SW480 (cell line): ENCODE results near the gene ZNF775.
A peak's percentile ranks its signal among the peaks of the same experiment; 100 is the strongest.

Experiments
- DNase-seq: peaks from one replicate; pipeline ENCODE4 v3.0.0-alpha.2; 2016; ENCODE audit warnings: low spot score

The ZNF775 gene

DNA sequence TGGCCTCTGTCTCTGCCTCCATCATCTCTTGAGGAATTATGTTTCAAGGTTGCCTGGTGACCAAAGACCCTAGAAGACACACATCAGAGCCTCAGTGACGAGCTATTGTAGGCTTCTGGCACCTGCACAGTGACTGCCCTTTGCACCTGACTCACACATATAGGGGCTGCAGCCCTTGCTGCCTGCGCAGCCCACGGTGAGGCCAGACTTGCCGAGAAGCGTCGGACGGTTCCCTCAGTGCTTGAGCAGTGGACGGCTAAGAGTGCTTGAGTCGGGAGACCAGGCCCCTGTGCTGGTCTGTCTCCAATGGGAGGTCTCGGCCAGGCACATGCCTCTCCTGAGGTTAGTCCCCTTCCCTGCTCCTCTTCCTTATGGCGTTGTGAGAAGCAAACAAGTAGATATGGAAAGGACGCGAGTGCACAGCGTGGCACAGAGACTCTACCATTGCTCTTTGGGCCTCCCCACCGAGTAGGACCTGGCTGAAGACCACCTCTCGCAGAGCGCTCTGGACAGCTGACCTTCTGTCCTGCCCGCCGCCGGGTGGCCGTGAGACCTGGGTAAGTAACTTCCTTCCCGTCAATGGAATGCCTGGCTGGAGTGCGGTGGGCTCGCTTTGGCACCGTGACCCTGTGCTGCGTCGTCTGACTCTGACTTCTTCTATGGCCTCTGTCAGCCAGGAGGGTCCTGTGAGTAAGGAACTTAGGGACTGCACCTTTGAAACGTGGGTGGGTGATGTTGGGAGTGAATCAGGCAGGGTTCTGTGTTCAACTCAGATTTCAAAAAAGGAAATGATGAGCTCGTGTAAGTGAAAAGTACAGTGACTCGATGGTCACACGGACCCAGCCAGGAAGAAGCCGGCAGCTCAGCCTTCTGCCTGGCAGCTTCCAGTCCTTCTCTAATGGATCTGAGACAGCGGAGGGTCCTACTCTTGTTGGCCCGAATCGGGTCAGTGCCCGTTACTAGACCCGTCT lies 33.7 kb downstream of the ZNF775 start:
- DNase-seq, result no peak

DNA sequence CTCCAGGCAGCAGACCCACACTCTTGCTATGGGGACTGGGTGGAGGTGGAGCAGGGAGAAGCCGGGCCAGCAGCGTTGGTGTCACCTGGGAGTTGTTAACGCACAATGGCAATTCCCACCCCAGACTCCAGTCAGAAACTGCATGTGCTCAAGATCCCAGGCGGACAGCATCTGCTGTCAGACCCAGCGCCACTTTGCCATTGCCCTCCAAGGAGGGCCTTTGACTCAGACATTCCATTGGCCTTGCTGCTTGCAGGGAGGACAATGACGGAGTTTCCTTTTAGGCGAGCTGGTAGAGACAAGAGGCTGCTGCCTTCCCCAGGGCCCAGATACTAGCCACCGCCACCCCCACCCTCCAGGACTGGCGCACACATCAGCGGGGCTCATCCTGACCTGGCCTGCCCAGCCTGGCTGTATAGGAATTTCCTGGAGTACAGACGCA lies 34.5 kb downstream of the ZNF775 start:
- DNase-seq, result no peak

DNA sequence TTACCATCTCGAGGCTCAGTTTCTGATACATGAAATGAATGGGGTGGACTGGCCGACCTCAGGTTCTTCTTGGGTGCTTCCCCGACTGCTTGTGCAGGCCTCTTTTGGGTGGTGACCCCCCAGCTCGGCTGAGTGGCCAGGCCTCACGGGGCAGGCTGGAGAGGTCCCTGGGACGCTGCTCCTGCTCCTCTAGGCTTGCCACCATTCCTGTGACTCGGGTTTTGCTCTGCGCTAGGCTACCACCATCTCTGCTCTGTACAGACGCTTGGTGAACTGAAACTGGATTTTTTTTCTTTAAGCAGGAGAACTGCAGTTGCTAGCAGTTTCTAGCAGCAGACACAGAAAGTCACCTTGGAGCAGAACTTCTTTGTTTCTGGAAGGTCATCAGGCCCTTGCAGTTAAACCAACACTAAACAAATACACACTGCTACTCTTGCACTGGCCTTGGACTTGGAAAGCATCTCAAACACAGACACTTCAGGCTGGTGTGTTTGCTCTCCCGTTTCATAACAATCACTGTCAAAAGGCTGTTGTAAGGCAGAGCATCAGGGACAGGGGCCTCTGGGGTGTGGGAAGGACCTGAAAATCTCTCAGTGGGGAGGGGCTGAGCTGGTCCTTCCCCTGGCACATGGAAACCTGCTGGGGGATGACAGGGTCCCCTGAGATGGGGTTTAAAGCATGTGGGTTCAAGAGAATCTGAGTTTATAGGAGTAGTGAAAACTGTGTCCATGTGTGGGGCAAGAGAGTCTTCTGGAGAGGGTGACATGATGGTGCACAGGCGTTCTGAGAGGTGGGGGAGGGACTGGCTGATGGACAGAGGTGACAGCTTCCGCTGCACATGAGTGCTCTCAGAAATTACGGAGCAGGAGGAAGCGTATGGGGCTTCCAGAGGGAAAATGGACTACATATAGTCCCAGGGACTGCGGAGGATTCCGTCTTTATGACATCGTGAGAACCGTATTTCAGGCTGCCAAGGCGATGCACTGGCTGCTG lies 36.3 kb downstream of the ZNF775 start:
- no peak for DNase-seq

DNA sequence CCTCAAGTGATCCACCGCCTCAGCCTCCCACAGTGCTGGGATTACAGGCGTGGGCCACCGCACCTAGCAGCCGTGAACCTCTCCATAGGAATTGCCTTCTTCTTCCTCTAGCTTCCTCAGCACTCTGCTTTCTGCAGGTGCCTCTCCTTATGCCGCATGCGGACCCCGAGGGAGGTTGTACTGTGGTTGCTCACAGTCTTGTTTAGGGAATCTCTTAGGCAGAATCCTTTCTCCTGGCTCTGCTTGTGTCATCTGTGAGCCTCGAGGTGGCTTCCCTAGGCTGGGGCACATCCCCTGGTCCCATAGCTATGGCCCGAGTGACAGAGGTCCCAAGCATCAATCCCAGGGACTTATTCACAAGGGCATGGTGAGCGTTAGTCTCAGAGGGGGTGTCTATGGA lies 38.1 kb downstream of the ZNF775 start:
- DNase-seq, result no peak

DNA sequence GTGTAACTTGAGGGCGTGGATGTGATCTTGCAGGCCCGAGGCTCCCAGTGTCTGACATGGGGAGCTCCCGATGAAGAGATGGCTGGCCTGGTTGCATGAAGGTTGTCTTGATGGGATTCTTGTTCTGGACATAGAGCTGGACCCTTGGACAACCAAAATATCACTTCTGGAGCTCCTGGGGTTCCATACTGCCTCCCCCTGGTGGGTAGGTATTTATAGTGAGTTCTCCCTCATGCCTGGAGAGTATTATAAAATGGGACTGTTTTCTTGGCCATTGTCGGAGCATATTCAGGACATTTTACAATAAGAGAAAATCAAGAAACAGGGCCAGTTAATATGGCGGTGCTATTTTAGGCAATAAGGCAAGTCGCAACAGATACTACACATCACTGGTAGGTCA lies 38.7 kb downstream of the ZNF775 start:
- DNase-seq, result no peak

DNA sequence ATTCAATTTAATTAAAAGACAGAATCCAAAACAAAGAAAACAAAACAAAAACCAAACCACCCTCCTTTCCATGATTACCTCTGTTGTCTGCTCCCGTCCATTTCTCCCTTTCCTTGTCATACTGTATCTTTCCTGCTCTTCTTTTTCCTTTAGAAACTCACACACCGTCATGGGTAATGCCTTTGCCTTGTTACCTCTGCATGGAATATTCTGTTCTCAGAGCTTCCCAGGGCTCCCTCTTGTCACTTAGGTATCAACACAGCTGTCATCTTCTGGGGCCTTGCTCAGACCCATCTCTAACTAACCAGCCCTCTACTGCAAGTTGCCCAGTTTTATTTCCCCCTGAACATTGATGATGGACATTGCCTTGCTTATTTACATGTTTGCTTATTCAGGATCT lies 41.1 kb downstream of the ZNF775 start:
- DNase-seq, result no peak

DNA sequence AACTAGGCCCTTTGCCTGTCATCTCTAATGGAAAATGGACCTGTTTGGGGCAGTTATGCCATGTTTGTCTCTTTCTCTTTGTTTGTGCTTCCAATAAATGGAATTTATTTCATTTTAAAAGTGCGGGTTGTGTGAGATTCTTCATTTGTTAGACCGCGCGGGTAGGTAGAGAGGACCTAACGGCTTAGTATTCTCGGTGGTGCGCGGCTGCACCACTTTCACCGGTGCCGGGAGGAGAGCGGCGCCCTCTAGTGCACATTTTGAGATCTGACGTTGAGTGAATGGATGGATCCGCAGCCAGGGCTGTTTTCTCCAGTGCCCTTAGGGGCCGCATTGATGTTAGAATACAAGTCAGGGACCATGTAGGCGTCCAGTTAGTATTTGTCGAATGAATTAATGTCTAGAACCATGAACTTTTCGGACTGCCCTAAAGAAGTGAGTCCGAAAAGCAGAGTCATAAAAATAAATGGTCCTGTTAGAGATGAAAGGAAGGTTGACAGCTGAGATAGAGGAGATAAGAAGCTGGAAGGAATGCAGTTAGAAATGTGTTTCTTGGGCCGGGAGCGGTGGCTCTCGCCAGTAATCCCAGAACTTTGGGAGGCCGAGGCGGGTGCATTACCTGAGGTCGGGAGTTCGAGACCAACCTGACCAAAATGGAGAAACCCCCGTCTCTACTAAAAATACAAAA lies 42.0 kb downstream of the ZNF775 start:
- peak; percentile 74 for DNase-seq

DNA sequence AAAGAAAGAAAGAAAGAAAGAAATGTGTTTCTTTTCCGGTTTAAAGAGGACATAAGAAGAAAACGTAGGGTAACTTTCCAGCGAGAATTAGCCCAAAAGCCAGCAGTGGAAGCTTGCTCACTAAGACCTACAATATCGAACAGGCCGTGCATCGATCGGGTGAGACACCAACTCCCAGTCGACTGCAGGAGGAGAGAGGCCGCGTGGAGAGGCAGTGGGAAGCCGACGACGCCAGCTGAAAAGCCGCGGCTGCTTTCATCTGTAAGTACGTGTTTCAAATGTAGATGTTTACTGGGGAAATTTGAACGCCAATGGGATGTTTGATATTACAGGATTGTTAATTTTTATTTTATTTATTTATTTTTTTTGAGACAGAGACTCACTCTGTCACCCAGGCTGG lies 42.7 kb downstream of the ZNF775 start:
- no peak for DNase-seq

DNA sequence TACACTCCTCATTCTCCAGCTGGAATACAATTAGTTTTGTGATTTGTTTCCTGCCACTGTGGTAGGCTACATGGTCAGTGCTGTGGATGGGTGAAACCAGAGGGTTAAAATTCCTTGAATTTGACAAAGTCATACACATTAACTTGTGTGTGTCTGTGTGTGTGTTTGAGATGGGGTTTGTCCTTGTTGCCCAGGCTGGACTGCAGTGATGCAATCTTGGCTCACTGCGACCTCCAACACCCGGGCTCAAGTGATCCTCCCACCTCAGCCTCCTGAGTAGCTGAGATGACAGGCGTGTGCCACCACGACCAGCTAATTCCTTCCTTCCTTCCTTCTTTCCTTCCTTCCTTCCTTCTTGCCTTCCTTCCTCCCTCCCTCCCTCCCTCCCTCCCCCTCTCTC lies 46.5 kb downstream of the ZNF775 start:
- no peak for DNase-seq

DNA sequence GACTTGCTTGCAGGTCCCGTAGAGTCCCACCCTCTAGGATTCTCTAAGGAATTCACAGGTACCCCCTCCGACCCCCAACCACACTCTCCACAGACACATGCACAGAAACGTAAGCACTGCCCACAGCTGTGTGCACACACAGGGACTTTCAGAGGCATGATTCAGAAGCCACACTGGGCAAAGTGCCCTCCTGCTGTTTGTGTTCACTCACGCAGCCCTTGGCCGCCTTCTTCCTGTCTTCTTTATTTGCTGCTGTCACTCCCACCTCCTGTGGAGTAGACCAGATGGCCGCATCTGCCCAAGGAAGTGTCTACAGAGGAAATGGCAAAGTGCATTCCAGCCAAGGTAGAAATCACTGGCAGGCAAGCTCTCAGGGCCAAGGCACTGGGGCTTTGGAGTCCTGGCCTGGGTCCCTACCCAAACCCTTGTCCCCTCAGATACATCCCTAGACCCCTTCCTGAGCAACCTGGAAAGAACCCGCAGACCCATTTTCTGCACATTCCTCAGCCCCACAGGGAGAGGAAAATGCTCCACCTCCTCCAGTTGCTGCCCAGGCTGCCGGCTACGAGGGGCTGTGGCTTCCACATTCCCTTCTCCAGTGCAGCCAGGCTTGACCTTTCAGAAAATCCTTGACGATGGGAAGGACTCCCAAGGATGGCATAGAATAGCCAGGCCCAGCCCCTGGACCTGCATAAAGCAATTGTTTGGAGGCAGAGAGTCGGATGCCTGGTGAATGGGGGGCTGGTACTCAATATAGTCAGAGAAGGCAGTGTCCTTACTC lies 49.7 kb downstream of the ZNF775 start:
- peak; percentile 47 for DNase-seq

DNA sequence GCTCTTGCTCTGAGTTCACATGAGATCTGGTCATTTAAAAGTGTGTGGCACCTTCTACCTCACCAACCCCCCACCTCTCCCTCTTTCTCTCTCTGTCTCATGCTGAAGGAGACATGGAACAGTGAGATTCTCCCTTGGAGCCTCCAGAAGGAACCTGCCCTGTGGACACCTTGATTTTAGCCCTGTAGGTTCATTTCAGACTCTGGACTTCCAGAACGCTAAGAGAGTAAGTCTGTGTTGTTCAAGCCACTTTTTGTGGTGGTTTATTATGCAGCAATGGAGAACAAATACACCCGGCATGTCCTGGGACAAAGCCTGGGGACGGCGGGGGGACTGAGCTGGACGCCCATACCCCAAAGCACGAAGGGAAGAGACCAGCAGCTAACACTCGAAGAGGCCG lies 50.6 kb downstream of the ZNF775 start:
- no peak for DNase-seq

DNA sequence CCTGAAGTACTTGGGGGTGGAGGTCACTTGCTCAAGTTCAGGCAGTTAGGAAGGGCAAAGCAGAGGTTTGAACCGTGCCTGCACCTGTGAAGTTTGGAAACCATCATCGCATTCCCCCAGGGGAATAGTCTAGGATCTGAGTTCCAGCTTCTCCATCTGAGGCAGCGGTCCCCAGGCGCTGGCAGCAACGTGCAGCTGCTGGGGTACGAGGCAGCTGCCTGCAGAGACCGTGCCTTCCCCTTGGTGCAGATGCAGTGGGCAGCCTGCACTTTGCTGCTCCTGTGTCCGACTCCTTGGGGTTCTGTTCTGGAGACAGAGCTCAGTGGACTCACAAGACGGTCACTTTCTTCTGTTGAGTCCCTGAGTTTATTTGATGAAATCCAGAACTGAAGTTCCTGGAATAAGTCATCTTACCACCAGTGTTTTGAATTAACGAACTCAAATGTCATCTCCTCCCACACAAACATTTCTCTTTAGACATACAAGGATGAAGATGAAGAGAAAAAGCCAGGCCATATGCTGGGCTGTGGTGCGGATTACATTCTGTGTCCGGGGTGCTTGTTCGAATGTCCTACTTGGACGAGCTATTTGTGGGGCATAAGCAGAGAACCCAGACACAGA lies 51.4 kb downstream of the ZNF775 start:
- DNase-seq, result no peak

DNA sequence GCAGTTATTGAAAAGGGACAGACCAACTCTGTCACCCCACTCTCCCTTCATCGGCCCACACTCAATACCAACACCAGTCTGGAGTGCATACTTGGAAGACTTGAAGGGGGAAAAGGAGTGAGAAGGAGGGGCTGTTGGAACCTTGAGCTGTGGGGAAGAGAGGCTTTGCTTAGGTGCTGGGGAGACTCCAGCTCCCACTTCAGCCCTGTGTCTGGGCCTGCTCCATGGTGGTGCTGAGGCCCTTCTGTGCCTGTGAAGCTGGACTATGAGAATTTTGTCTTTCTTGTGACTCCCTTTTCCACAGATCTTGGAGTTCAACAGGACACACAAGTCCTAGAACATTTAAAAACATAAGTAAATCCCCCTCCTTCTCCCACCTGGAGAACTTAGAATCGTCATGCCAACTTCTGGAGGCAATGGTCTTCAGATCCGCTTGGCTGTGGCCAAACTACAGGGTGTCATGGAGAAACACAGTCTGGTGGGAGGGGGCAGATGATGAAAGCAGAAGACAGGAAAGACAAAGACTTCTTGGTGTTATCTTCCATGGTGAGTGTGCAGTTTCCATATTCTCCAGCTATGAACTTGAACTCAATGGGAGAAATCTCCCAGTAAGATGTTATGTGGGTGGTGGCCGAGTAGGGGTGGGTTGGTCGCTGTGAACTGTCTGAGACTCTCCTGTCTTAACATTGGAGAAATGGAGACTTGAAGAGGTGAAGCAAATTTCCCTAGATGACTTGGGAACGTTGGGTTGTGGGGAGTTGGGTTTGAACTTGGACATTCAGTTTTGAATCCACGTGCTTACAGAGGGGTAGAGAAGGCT lies 52.9 kb downstream of the ZNF775 start:
- DNase-seq, result no peak

DNA sequence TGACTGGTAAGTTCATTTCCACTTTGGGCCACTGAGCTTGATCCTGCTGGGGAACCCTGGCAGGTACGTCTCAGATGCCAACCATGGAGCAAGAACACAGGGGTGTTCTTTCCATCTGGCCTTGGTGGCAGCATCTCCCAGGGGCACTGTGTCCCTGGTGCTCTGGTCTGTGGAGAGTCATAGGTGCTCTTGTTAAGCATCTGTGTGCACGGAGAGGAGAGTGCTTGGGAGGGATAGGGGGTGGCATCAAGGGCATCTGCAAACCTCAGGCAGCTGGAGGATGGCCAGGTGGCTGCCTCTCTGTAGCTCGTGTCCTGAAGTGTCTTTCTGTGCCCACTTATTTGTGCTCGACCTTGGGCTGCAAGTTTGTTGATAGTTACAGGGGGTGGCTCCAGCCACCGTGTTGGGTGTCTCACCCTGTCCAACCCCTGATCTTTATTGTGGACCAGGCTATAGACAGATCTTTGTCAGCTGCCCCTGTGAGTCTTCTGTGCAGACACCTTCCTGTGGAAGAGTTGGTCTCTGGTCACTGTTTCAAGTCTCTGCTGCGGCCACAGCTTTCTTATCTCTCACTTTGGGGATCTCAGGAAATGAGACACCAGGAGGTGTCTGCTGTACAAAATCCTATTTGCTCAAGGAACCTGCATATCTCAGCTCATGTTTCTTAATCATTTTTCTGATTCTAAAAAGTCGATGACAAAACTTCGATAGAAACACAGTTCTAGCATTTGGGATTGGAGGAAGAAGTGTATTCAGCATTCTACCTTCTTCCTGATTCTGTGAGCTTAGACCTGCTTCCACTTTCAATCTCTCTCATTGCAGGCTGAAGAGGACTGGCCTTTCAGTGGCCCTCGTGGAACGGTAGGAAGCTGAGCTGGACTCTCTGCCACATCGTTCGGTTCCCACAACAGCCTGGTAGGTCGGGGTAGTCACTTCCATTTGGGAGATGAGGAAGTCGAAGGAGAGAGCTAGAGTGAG lies 54.1 kb downstream of the ZNF775 start:
- DNase-seq, result no peak

DNA sequence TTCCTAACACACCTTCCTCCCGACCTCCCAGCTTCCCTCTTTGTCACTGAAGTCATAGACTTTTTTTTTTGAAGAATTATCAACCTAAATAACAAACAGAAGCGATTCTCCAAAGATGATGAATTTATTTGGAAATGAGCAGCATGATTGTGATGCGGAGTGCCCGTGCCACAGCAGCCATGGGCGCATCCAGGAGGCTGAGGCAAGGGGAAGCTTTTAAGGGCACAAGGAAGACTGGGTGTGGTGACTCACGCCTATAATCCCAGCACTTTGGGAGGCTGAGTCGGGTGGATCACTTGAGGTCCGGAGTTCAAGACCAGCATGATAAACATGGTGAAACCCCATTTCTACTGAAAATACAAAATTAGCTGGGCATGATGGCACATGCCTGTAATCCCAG lies 55.1 kb downstream of the ZNF775 start:
- DNase-seq, result no peak

DNA sequence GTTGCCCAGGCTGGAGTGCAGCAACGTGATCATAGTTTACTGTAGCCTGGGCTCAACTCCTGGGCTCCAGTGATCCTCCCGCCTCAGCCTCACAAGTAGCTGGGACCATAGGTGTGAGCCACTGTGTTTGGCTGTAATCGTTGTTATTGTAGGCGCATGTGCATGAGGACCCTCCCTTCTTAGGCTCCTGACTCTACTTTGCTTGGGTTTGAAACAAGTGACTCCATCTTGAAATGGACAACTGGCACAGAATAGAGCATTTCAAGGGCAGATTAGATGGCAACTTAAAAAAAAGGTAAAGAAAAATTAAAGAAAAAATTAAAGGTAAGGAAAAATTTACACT lies 55.9 kb downstream of the ZNF775 start:
- no peak for DNase-seq

DNA sequence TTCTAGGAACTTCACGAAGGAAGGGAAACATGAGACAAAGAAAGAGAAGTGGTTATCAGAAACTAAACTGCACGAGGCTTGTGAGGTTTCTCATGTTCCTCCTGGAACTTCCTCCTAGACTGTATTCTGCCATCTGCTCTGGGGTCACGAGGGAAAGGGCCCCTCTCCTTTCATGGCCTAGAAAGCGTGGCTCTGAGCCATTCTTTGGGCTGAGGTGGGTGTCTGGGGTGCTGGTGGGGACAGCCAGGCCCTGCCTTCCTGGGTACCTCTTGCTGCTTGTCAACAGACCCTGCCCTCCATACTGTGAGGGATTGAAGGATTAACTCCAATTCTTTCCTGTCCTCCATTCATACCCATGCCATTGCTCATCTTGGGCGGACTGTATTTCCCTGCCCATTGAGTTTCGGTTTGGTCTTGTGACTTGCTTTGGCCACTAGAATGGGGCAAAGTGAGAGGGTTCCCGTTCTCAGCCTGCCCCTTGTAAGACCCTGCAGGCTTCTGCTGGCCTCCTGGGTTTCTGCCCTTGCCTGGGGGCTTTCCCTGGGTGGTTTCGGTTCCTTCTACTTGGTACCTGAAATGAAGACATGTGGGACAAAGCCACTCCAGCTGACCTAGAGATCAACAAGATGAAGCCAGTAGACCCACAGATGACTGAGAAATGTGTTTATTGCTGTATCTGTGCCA lies 56.4 kb downstream of the ZNF775 start:
- no peak for DNase-seq

DNA sequence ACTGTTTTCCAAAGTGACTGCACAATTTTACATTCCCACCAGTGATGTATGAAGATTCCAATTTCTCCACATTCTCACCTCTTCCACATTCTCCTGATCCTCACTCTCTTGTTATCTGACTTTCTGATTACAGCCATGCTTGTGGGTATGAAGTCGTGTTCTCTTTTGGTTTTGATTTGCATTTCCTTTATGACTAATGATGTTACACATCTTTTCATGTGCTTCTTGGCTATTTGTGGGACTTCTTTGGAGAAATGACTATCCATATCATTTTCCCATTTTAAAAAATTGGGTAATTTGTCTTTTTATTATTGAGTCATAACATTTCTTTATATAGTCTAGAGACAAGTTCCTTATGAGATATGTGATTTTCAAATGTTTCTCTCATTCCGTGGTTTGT lies 60.8 kb downstream of the ZNF775 start:
- DNase-seq, result no peak
